GM12873 (cell line): ENCODE data around the gene KRT5.

Experiments used
- CTCF ChIP-seq: IDR thresholded peaks from 2 replicates; pipeline ENCODE4 v1.5.1; 2012; ENCODE audit warnings: low read depth, mild to moderate bottlenecking, moderate library complexity, low read length, control low read depth; ENCODE audit not compliant: insufficient read depth; ENCODE audit errors: missing control alignments

The KRT5 gene

DNA sequence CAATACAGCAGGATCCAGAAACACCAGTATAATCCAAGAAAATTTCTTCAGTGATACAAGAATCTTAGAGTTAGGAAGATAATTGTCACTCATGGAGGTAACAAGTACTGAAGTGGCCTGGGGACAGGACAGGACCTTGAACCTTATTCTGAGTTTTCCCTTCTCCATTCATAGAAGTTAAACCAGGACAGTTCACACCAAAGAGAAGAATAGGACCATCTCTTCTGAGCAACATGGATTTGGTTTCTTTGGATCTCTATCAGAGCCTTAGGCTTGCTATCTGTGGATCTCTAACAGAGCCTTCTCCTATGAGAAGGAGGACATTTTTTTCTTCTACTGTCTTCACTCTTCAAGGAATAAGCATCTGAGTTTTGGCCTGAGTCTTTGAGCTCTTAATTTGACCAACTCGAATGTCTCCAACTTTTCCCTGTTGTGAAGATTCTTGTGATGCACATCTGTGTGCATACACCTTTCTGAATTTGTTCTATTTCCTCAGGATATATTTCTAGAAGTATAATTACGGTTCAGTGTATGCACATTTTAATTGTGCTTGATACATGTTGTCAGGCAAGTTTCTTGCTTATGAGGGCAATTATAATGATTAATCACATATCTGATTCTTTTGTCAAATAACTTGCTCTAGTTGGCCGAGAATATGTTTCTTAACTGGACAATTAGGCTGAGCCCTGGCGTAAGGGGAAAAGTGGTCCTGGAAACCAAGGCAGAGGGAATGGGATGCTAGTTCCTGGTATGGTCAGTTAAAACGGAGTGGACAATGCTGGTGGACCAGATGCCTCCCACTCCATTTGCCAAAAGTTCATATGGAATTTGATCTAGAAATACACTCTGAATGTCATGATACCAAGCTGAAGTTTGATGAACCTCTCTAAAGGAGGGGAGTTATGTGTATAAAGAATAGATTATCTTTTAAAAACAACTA lies 33.8 kb downstream of the KRT5 start:
- no peak for TF ChIP-seq CTCF

DNA sequence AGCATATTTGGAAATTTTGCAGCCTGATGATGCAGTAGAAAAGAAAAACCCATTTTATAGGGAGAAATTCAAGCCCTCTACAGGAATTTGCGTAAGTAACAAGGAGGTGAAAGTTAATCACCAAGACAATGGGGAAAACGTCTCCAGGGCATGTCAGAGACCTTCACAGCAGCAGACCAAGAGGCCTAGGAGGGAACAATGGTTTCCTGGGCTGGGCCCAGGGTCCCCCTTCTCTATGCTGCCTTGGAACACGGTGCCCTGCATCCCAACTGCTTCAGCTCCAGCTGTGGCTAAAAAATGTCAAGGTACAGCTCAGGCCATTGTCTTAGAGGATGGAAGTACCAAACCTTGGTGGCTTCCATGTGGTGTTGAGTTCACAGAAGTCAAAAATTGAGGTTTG lies 40.1 kb downstream of the KRT5 start:
- TF ChIP-seq CTCF, result no peak

- no peak for TF ChIP-seq CTCF
Measured at GRCh38 chr12:52477651-52478050, 42.5 kb downstream of the KRT5 start.

DNA sequence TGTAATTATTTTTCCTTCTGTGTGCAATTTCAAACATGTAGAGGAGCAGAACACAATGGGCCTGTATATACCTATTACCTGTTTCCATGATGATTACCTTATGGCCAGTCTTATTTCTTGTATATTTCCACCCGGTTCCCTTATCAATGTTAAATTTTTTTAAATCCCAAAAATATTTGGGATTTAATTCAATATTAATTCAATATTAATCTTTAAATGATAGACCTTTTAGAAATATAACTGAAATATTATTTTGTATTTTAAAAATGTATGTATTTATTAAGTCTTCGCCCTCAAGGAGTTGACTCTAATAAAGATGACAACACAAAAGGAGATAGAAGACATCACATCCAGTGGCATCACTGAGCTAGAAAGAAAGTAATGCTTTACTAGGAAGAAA lies 46.0 kb downstream of the KRT5 start:
- no peak for TF ChIP-seq CTCF

DNA sequence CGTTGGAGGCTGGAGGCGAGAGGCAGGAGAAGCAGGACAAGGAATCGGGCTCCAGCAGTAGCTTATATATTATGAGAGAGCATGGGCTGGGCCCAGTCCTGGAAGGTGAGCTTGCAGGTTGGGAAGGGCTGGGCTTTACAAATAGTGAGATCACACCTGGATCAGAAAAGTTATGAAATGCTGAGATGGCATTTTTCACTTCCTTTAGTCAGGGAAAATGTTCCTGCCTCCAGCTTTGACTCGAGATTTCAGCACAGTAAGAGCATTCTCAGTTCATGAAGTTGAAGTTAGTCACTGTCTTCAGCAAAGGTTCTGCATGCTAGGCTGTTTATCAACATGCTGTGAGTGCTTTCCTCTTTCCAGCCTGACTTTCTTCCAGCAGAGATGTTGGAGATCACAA lies 46.4 kb downstream of the KRT5 start, which contains the start of gene KRT6C:
Gene KRT6C, minus strand, starts transcription at position 38 of the 400 bp plus-strand sequence. CDS start 68 bp downstream, outside the sequence.
- TF ChIP-seq CTCF, result no peak

- no peak for TF ChIP-seq CTCF
Measured at GRCh38 chr12:52469853-52470252, 50.3 kb downstream of the KRT5 start.

DNA sequence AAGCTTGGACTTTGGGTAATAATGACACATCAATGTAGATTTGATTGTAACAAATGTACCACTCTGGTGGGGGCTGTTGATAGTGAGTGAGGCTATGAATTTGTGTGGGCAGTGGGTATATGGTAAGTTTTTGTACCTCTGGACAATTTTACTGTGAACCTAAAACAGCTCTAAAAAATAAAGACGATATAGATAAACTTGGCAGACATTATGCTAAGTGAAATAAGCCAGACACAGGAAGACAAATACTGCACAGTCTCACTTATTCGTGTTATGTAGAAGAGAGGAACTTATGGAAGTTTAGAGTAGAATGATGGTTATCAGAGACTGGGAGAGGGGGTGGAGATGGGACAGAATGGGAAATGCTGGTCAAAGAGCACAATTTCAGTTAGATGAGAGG lies 55.3 kb downstream of the KRT5 start:
- no peak for TF ChIP-seq CTCF
